Central memory CD8-positive, alpha-beta T cell (primary cell): ENCODE measurements around the gene METTL24.

Source experiments
- ATAC-seq: fragments of 150-1000 bp; cut with Tn5 transposase; replicated peaks from 2 replicates; pipeline ENCODE4 v1.10.0; 2022; ENCODE audit warnings: mild to moderate bottlenecking, moderate FRiP score, moderate number of reproducible peaks; ENCODE audit not compliant: poor library complexity, severe bottlenecking; ENCODE audit errors: extremely low read depth
- DNase-seq, 2 donors: peaks; one replicate each; pipeline ENCODE4 v3.0.0; 2021; ENCODE audit warnings: low spot score in 2 of 2
- H3K27ac Mint-ChIP-seq: one replicate; pipeline ENCODE4 v1.8.0; 2022; ENCODE audit warnings: low read depth, mild to moderate bottlenecking, moderate library complexity, mixed read lengths
- H3K27me3 Mint-ChIP-seq: one replicate; pipeline ENCODE4 v1.8.0; 2022; ENCODE audit warnings: mixed read lengths
- H3K36me3 Mint-ChIP-seq: one replicate; pipeline ENCODE4 v1.8.0; 2022; ENCODE audit warnings: mild to moderate bottlenecking, moderate library complexity, mixed read lengths; ENCODE audit not compliant: insufficient read depth
- H3K4me1 Mint-ChIP-seq: one replicate; pipeline ENCODE4 v1.8.0; 2022; ENCODE audit warnings: mixed read lengths
- H3K4me3 Mint-ChIP-seq: one replicate; pipeline ENCODE4 v1.8.0; 2022; ENCODE audit warnings: mild to moderate bottlenecking, moderate library complexity, mixed read lengths
- H3K9me3 Mint-ChIP-seq: one replicate; pipeline ENCODE4 v1.8.0; 2022; ENCODE audit warnings: mixed read lengths

METTL24 gene

GRCh38 chr6:110385458-110385863 lies 27.3 kb upstream of the METTL24 start:
- Mint-ChIP-seq H3K36me3 (no peaks in the 10 kb centered on the region), H3K27ac (no peak overlapping the region), H3K27me3 (peaks cover 14% of the 10 kb centered on the region), H3K4me1 (peaks cover 6% of the 10 kb centered on the region), H3K9me3 (no peaks in the 10 kb centered on the region), H3K4me3 (no peak overlapping the region)
- ATAC-seq (no peak), DNase-seq (no peak)

GRCh38 chr6:110378552-110378951 lies 20.4 kb upstream of the METTL24 start:
- Mint-ChIP-seq H3K9me3 (no peaks in the 10 kb centered on the region), H3K27me3 (peaks cover 44% of the 10 kb centered on the region), H3K36me3 (no peaks in the 10 kb centered on the region), H3K4me3 (no peak overlapping the region), H3K4me1 (no peaks in the 10 kb centered on the region), H3K27ac (no peak overlapping the region)
- no peak for DNase-seq
- no peak for ATAC-seq

GRCh38 chr6:110369066-110369465 lies 10.9 kb upstream of the METTL24 start:
- DNase-seq (no peak), ATAC-seq (no peak)
- no peaks in the 10 kb centered on the region for H3K9me3 Mint-ChIP-seq
- H3K4me1 Mint-ChIP-seq, result peaks cover 15% of the 10 kb centered on the region
- H3K27me3 Mint-ChIP-seq, result peaks cover 32% of the 10 kb centered on the region
- H3K4me3 Mint-ChIP-seq, result no peak overlapping the region
- H3K36me3 Mint-ChIP-seq, result peaks cover 2% of the 10 kb centered on the region
- H3K27ac Mint-ChIP-seq, result no peak overlapping the region

GRCh38 chr6:110368284-110368683 lies 10.1 kb upstream of the METTL24 start:
- ATAC-seq (no peak), DNase-seq (no peak)
- Mint-ChIP-seq H3K27ac (no peak overlapping the region), H3K36me3 (peaks cover 2% of the 10 kb centered on the region), H3K27me3 (peaks cover 38% of the 10 kb centered on the region), H3K9me3 (no peaks in the 10 kb centered on the region), H3K4me3 (no peak overlapping the region), H3K4me1 (peaks cover 15% of the 10 kb centered on the region)

DNA sequence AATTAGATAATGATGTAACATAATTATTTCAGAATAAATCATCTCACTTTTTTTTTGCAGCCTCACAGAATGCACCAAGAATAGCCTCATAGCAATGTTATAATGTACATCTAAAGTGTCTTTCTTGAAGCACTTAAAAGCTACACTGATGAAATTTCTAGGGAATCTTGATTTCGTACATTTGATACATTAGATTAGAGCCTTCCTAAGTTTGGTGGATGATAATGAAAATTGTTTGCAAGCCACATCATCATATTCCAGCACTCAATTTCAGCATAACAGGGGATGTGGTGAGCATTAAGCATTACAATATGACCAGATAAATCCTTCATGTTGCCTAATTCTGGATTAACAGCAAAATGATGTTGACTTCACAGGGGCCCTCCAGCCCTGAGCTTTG lies 9.7 kb upstream of the METTL24 start:
- no peak overlapping the region for H3K27ac Mint-ChIP-seq
- no peak for DNase-seq
- peaks cover 15% of the 10 kb centered on the region for H3K4me1 Mint-ChIP-seq
- no peaks in the 10 kb centered on the region for H3K9me3 Mint-ChIP-seq
- ATAC-seq, result no peak
- peaks cover 2% of the 10 kb centered on the region for H3K36me3 Mint-ChIP-seq
- peaks cover 35% of the 10 kb centered on the region for H3K27me3 Mint-ChIP-seq
- H3K4me3 Mint-ChIP-seq, result no peak overlapping the region

GRCh38 chr6:110366975-110367374 lies 8.8 kb upstream of the METTL24 start:
- ATAC-seq, result peak; percentile 56
- Mint-ChIP-seq H3K9me3 (no peaks in the 10 kb centered on the region), H3K36me3 (peaks cover 2% of the 10 kb centered on the region), H3K27ac (peak overlapping the region; percentile 23), H3K4me1 (peaks cover 15% of the 10 kb centered on the region), H3K27me3 (peaks cover 32% of the 10 kb centered on the region), H3K4me3 (no peak overlapping the region)
- DNase-seq, result no peak

DNA sequence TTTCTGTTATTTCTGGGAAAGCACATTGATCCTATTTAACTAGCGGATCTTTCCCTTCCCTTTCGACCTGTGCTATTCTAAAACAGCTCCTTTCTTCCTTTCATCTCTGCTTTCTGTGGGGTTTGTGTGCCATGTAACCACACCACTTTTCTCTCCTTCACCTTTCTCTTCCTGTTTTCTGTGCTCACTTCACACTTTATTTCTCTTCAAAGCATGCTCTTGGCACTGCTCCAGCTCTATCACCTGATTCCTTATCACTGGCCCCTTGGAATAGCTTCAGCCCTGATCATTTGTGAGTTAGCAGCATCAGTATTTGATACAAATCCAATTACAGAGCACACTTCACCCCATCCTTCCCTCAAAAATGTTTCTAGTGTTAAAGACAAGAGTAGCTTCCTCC lies 8.1 kb upstream of the METTL24 start:
- H3K4me3 Mint-ChIP-seq, result peak overlapping the region; percentile 16
- ATAC-seq, result no peak

DNA sequence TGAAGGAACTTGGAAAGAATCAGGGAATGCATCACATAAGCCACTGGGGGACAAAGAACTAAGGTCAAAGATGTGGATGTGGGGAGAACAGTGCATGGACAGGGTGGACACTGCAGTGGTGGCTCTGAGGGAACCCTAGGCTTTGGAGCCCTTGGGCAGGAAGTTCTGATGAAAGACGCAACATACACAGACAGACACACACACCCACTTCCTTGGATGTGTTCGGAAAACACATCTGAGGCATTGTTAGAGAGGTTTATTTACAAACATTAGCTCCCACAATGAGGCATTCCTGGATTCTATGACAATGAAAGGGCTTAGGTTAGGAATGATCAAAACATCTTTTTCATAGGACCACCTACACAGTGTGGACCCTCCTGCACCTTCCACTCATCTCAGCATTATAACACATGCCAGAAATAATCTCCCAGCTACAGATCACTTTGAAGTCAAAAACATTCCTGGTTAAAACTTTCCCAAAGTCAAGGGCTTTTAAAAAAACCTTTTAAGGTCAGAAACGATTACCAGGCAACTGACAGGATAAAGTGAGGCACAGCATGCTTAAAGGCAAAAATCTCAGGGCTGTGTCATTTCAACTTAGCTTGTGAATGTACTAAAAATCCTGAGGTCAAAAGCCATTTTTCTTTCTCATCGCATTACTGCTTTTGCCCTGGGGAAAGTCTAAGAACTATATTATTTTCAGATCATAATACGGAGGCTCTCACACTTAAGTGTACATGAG lies 6.4 kb upstream of the METTL24 start:
- no peak overlapping the region for H3K27ac Mint-ChIP-seq
- DNase-seq (no peak), ATAC-seq (no peak)
- H3K27me3 Mint-ChIP-seq, result peaks cover 39% of the 10 kb centered on the region
- H3K4me3 Mint-ChIP-seq, result no peak overlapping the region
- H3K36me3 Mint-ChIP-seq, result no peaks in the 10 kb centered on the region
- H3K9me3 Mint-ChIP-seq, result no peaks in the 10 kb centered on the region
- H3K4me1 Mint-ChIP-seq, result peaks cover 15% of the 10 kb centered on the region

More for the DNA sequence above, 8.1 kb upstream of the METTL24 start:
- Mint-ChIP-seq H3K36me3 (no peaks in the 10 kb centered on the region), H3K4me1 (peaks cover 15% of the 10 kb centered on the region), H3K9me3 (no peaks in the 10 kb centered on the region), H3K27ac (peak overlapping the region; percentile 23), H3K27me3 (peaks cover 32% of the 10 kb centered on the region)
- no peak for DNase-seq

DNA sequence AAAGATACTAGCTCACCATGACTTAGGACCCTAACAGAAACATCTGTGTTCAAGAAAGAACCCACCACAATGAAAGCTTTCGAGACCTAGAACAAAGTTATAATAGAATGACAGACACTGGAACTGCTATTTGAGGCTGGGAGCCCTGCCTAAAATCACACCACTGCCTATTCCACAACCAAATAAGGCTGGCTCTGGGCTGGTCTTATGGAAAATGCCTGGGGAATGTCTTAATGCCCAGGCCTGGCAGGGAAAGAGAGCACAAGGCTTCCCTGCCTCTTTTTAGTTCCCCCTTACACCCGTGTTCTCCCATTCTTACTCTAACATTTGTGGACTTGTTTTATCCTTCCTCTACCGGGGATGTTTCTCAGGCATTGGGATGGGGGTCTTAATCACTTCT lies 5.6 kb upstream of the METTL24 start:
- Mint-ChIP-seq H3K27ac (no peak overlapping the region), H3K36me3 (no peaks in the 10 kb centered on the region), H3K4me1 (peaks cover 15% of the 10 kb centered on the region), H3K4me3 (no peak overlapping the region), H3K27me3 (peaks cover 46% of the 10 kb centered on the region), H3K9me3 (no peaks in the 10 kb centered on the region)
- DNase-seq (no peak), ATAC-seq (no peak)

DNA sequence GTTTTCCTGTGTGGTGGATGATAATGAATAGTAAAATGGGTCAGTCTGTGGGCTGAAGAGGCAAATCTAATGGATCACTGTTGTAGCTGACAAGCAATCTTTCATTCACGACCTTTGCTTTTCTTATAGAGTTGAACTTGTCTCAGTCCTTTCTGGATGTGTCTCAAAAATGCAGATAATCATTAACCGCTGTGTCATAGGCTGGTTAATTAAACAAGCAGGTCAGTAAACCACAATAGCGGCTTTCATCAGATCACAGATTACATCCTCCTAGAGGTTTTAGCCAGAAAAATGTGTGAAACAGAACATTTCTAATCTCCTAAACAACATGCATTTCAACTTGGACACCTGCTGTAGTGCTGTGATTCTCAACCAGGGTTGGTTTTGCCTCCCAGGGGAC lies 2.5 kb upstream of the METTL24 start:
- peaks cover 1% of the 10 kb centered on the region for H3K36me3 Mint-ChIP-seq
- no peak overlapping the region for H3K4me3 Mint-ChIP-seq
- H3K27me3 Mint-ChIP-seq, result peaks cover 71% of the 10 kb centered on the region
- no peaks in the 10 kb centered on the region for H3K9me3 Mint-ChIP-seq
- H3K4me1 Mint-ChIP-seq, result peaks cover 11% of the 10 kb centered on the region
- no peak overlapping the region for H3K27ac Mint-ChIP-seq
- no peak for DNase-seq
- ATAC-seq, result no peak

DNA sequence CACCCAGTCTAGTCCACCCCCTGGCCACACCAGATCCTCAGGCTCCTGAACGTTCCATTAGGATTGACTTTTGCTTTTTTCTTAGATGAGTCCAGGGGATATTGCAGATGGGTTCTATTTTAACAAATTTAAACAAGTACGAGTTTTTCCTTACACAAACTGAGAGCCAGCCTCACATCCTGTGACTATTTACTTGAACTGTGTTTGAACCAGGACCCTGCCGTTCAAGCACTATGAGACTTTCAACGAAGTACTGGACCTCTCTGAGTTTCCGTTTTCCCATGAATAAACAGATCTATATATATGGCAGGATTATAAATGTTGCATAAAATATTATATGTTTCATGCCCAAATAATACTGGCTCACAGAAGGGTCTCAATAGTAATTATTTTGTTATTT lies 1.4 kb upstream of the METTL24 start:
- Mint-ChIP-seq H3K9me3 (no peaks in the 10 kb centered on the region), H3K4me3 (no peak overlapping the region), H3K4me1 (peaks cover 6% of the 10 kb centered on the region), H3K36me3 (peaks cover 1% of the 10 kb centered on the region), H3K27me3 (peaks cover 82% of the 10 kb centered on the region), H3K27ac (no peak overlapping the region)
- no peak for ATAC-seq
- no peak for DNase-seq

DNA sequence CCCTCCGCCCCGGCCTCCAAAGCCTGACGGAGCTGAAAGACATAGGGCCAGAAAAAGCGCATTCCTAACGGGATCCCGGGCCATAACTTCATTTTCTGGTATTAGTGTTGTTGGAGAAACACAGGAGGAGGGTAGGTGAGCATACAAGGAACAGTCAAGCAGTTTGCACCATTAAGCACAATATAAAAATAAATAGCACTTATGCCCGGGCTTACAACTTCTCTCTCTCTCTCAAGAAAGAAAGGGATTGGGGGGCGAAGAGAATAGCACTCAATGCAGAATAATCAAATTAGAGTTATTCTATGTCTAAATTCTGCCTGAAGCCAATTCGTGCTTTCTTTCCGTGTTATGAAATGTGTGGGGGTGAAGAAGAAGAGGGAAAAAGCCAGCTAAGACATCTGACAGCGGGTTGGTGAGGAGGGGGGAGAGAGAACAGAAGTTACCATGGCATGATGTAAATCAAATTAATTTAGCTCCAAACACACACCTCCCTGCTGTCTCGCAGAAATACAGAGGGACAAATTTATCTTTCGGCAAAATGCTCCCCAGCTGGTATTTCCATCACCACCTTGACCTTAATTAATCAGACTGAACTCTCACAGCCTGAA lies 508 bp upstream of the METTL24 start:
- H3K27me3 Mint-ChIP-seq, result peaks cover 81% of the 10 kb centered on the region
- DNase-seq (no peak), ATAC-seq (no peak)
- H3K9me3 Mint-ChIP-seq, result no peaks in the 10 kb centered on the region
- no peak overlapping the region for H3K27ac Mint-ChIP-seq
- H3K4me1 Mint-ChIP-seq, result peaks cover 6% of the 10 kb centered on the region
- H3K36me3 Mint-ChIP-seq, result peaks cover 1% of the 10 kb centered on the region
- H3K4me3 Mint-ChIP-seq, result peak overlapping the region; percentile 51

DNA sequence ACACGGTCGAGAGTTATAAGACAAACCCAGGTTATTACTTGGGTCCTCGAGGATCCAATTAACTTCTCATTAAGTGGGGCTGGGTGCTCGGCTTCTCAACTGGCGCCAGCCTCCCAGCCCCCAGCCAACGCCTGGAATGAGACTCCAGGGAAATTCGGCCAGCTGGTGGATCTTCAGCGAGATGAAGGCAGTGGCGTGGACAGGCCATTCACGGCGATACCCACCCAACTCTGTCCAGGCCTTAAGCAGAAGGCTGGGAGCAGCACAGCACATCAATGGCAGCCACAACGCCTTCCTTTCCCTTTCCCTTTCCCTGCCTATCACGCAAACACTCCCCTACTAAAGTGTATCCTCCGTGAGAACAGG lies 868 bp downstream of the METTL24 start:
- no peaks in the 10 kb centered on the region for H3K9me3 Mint-ChIP-seq
- H3K27me3 Mint-ChIP-seq, result peaks cover 84% of the 10 kb centered on the region
- H3K4me3 Mint-ChIP-seq, result peak overlapping the region; percentile 76
- no peak for DNase-seq
- no peak overlapping the region for H3K27ac Mint-ChIP-seq
- H3K4me1 Mint-ChIP-seq, result peaks cover 6% of the 10 kb centered on the region
- peaks cover 1% of the 10 kb centered on the region for H3K36me3 Mint-ChIP-seq
- ATAC-seq, result no peak
